Activated CD4-positive, CD25-positive, alpha-beta regulatory T cell treated with anti-CD3 and anti-CD28 coated beads, Interleukin-2, amount 50 U/mL, for 16 hours (primary cell): Measurements from ENCODE around the gene PPP2R3B.
A peak's percentile ranks its signal among the peaks of the same experiment; 100 is the strongest.

Experiments
- DNase-seq: peaks from one replicate; pipeline ENCODE4 v3.0.0-alpha.2; 2020; ENCODE audit warnings: low read depth, low spot score

Gene PPP2R3B

GRCh38 chrX:370963-371745 is 15.6 kb downstream of the PPP2R3B start:
- no peak for DNase-seq

DNA sequence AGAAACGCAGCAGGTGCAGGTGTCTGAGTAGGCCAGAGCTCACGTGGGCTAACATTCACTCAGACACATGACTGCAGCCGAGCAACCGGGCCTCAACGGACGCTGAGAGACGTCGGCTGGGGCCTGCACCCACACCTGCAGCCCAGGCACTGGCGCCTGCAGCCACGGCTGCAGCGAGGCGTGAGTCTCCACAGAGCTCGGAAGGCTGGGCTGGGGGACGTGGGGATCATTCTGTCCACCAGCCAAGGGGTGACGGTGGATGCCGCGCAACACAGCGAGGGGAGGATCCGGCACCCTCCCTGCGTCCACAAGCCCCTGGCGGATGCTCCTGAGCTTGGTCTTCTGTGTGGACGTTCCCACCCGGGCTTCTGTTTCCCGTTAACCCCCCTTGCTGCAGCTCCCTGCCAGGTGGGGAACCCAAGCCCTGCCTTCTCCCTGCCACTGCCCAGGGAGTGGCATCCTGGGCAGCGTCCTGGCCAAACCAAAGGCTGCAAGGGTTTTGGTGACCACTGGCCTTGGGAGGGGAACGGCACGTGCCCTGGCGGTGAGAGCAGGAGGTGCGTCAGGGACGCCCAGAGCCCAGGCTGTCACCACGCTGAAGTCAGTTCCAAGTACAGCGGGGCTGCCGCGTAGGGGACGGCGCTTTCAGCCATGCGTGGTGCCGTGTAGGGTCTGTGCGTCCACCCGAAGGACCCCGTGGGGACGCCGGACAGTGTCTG is 16.3 kb downstream of the PPP2R3B start:
- DNase-seq: no peak

- no peak for DNase-seq
Observed at GRCh38 chrX:369563-370101, 17.1 kb downstream of the PPP2R3B start.

- DNase-seq: no peak
Observed at GRCh38 chrX:368811-369562, 17.7 kb downstream of the PPP2R3B start.

- no peak for DNase-seq
Observed at GRCh38 chrX:367866-368265, 18.8 kb downstream of the PPP2R3B start.

GRCh38 chrX:367349-367748 is 19.4 kb downstream of the PPP2R3B start:
- DNase-seq: no peak

GRCh38 chrX:363621-364375 is 22.9 kb downstream of the PPP2R3B start:
- DNase-seq: no peak

DNA sequence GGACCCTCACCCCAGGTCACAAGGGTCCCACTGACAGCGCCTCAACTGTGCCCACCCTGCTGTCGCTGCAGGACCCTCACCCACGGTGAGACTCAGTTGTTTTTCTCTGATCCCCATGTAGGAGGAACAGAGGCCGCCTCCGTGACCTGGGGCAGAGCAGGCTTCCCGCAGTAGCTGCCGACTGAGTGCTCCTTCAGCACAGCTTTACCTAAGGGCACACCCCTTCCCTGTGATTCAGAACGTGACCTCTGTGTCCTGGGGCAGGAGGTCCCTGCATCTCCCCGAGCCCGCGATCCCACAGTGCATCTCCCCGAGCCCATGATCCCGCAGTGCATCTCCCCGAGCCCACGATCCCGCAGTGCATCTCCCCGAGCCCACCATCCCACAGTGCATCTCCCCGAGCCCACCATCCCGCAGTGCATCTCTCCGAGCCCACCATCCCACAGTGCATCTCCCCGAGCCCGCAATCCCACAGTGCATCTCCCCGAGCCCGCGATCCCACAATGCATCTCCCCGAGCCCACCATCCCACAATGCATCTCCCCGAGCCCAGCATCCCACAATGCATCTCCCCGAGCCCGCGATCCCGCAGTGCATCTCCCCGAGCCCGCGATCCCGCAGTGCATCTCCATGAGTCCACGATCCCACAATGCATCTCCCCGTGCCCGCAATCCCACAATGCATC is 23.6 kb downstream of the PPP2R3B start:
- DNase-seq: no peak

DNA sequence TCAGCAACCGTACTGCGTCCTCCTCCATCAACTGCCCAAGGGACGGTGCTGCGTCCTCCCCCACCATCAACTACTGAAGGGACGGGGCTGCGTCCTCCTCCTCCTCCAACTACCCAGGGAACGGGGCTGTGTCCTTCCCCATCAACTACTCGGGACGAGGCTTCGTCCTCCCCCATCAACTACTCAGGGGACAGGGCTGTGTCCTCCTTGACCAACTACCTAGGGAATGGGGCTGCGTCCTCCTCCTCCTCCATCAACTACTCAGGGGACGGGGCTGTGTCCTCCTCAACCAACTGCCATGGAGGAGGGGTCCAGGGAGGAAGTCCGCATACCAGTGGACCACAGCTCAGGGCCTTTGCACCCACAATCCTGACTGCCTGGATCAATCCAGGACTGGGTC is 24.4 kb downstream of the PPP2R3B start:
- DNase-seq: no peak

GRCh38 chrX:361231-362145 is 25.2 kb downstream of the PPP2R3B start:
- no peak for DNase-seq

- no peak for DNase-seq
Observed at GRCh38 chrX:360496-361150, 26.1 kb downstream of the PPP2R3B start.

DNA sequence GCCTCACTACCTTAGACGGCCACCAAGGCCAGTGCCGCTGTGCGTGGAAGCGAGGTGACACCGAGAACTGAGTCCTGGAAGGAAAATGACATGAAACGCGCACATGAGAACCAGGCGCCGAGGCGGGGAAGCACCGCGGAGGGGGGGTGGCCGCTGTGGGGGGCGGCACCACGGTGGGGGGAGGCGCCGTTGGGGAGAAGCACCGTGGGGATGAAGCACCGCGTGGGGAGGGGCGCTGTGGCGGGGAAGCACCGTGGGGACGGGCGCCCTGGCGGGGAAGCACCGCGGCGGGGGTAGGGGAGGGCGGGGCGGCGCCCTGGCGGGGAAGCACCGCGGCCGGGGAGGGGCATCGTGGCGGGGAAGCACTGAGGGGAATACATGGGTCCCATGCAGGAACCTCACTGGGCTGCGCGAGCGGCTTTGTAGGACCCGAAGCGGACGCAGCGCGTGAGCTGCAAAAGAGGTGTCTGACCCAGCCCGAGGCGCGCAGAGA is 28.0 kb downstream of the PPP2R3B start:
- DNase-seq: no peak

- peak; percentile 10 for DNase-seq
Observed at GRCh38 chrX:357693-358471, 28.8 kb downstream of the PPP2R3B start.

DNA sequence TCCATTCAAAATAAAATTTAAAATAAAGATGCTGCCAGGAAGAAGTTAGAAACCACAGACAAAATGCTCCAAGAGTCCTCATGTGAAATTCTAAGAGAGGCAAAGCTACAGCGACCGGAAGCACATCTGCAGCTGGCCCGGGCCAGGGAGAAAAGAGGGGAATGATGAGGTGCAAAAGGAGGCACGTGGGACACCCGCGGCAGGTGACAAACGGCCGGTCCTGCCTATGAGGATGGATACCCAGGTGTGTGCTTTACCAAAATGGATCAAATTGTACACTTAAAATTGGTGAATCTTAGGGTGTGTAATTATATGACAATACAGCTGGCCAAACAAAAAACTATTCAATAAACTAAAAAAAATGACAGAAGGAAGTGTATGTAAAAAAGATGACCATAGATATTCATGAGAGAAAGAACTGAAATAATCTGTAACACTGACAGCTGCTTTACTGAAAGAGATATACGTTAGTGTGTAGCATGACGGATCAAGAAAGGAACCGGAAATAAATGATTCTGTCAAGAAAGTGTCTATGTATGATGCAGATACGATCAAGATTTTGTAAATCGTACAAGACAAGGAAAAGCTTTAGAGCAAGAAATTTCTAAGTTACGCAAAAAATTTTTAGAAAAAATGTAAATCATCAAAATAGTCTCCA is 29.5 kb downstream of the PPP2R3B start:
- DNase-seq: no peak

- no peak for DNase-seq
Observed at GRCh38 chrX:356385-357034, 30.2 kb downstream of the PPP2R3B start.

DNA sequence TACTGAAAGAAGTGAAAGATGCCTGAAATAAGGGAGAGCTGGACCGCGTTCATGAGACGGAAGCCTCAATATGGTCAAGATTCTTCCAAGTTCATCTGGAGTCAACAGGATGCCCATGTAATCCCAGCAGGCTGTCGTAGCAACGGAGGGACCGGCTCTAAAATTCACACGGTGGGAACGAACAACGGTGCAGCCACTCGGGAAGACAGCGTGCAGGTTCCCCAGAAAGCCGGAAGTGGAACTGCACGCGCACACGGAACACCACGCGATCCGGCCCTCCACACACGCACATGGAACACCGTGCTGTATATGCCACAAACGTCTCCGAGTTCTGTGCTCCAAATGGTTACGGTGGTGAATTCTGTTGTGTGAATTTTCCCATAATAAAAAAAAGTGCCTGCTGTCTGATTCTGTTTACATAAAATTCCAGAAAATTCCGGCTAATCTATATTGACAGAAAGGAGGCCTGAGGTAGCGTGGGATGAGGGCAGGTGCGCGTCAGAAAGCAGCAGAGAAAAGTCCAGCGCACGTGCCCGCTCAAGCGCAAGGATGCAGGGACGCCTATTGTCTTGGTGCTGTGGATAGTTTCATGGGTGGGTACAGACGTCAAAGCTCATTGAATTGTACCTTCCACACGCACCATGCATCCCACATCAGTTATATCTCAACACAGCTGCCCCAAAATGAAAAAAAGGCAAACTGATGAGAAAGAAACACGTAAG is 31.2 kb downstream of the PPP2R3B start:
- no peak for DNase-seq
